Measurements from ENCODE around the gene GGA2.

Gene GGA2

DNA sequence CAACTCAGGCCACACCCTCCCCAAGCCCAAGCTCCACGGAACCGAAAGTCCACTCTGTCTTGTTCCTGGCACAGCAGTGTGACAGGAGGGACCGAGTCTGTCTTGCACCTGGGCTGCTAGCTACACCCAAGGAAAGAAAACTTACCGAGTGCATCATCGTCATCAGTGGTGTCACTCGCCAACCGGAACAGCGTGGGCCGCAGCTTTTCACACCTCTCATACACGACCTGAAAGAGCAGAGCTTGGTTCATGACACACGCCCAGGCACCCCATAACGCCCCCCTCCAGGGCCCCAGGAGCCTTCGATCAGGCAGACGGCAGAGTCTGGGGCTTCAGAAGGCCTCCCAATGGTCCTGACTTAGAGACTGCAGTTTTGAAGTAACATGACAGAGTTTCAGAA lies 27.5 kb downstream of the GGA2 start:
- Histone ChIP-seq H3K27ac (ENCODE audit: low read length, poor library complexity, severe bottlenecking) (no peak overlapping the region), H3K4me2 (ENCODE audit: low read length, poor library complexity, severe bottlenecking) (no peak overlapping the region), H2AK5ac (ENCODE audit: low read length, severe bottlenecking) (no peak overlapping the region), H3K27me3 (ENCODE audit: control insufficient read depth in 1 of 2, insufficient read depth in 1 of 2, low read length in 2 of 2) (no peaks in the 10 kb centered on the region), H3K23ac (ENCODE audit: low read length in 2 of 2) (no peak overlapping the region), H3K14ac (ENCODE audit: low read length in 2 of 2) (no peak overlapping the region), H3K4ac (ENCODE audit: low read depth in 1 of 2, low read length in 2 of 2) (no peak overlapping the region), H3K9me3 (ENCODE audit: control insufficient read depth, low read length) (no peaks in the 10 kb centered on the region), H4K8ac (ENCODE audit: low read length) (no peak overlapping the region), H3K9ac (ENCODE audit: low read length) (no peak overlapping the region), H3K18ac (ENCODE audit: low read depth in 1 of 2, low read length in 2 of 2) (no peak overlapping the region), H2AFZ (ENCODE audit: low read depth, low read length) (no peak overlapping the region), H2BK5ac (ENCODE audit: low read depth, low read length, poor library complexity, severe bottlenecking) (no peak overlapping the region), H3K4me3 (ENCODE audit: insufficient read depth in 1 of 2, low read depth in 1 of 2, low read length in 2 of 2) (no peak overlapping the region), H2BK15ac (ENCODE audit: low read depth, poor library complexity, severe bottlenecking) (no peak overlapping the region), H3K4me1 (ENCODE audit: control insufficient read depth, insufficient read depth, low read depth, low read length) (no peaks in the 10 kb centered on the region), H2BK12ac (ENCODE audit: low read length in 2 of 2) (no peak overlapping the region), H3K79me1 (replicated peaks; ENCODE audit: low read length, poor library complexity, severe bottlenecking) (peaks cover 28% of the 10 kb centered on the region), H2BK120ac (ENCODE audit: low read depth, low read length) (no peak overlapping the region), H4K91ac (ENCODE audit: low read length) (no peak overlapping the region), H3K36me3 (ENCODE audit: control insufficient read depth in 1 of 2, insufficient read depth in 2 of 2, low read depth in 1 of 2, low read length in 2 of 2) (peaks cover 74 to 90% of the 10 kb centered on the region in 2 experiments)
- WGBS, result 97% methylated on average over 14 of the region's 14 CpGs
- no peak for DNase-seq

DNA sequence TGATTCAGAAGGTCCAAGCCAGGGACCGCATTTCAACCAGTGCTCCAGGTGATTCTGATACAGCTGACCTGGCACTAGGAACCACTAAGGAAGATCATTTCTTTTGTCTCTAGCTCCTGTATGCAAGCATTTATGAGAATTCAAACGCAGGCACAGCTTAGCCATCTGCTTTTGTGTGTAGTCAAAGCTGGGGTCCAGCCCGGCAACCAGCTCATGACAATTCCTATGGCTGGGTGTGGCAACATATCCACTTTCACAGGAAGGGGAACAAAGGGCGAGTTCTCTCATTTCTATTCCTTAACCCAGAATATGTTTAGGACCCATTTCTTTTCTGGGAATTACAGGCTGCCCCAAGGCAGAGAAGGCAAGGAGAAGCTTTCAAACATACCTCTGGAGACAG lies 30.0 kb downstream of the GGA2 start:
- H2AFZ ChIP-seq (ENCODE audit: low read depth, low read length), result no peak overlapping the region
- no peak overlapping the region for H3K4me2 ChIP-seq (ENCODE audit: low read length, poor library complexity, severe bottlenecking)
- no peaks in the 10 kb centered on the region for H3K27me3 ChIP-seq (ENCODE audit: control insufficient read depth in 1 of 2, insufficient read depth in 1 of 2, low read length in 2 of 2)
- H3K23ac ChIP-seq (ENCODE audit: low read length in 2 of 2), result no peak overlapping the region
- no peak for DNase-seq
- H4K8ac ChIP-seq (ENCODE audit: low read length), result no peak overlapping the region
- no peak overlapping the region for H2AK5ac ChIP-seq (ENCODE audit: low read length, severe bottlenecking)
- no peak overlapping the region for H3K18ac ChIP-seq (ENCODE audit: low read depth in 1 of 2, low read length in 2 of 2)
- H2BK12ac ChIP-seq (ENCODE audit: low read length in 2 of 2), result no peak overlapping the region
- H4K91ac ChIP-seq (ENCODE audit: low read length), result no peak overlapping the region
- H2BK5ac ChIP-seq (ENCODE audit: low read depth, low read length, poor library complexity, severe bottlenecking), result no peak overlapping the region
- H3K4ac ChIP-seq (ENCODE audit: low read depth in 1 of 2, low read length in 2 of 2), result no peak overlapping the region
- peaks cover 20% of the 10 kb centered on the region for H3K79me1 ChIP-seq (replicated peaks; ENCODE audit: low read length, poor library complexity, severe bottlenecking)
- H3K14ac ChIP-seq (ENCODE audit: low read length in 2 of 2), result no peak overlapping the region
- no peaks in the 10 kb centered on the region for H3K4me1 ChIP-seq (ENCODE audit: control insufficient read depth, insufficient read depth, low read depth, low read length)
- peaks cover 63 to 90% of the 10 kb centered on the region in 2 experiments for H3K36me3 ChIP-seq (ENCODE audit: control insufficient read depth in 1 of 2, insufficient read depth in 2 of 2, low read depth in 1 of 2, low read length in 2 of 2)
- H2BK15ac ChIP-seq (ENCODE audit: low read depth, poor library complexity, severe bottlenecking), result no peak overlapping the region
- no peaks in the 10 kb centered on the region for H3K9me3 ChIP-seq (ENCODE audit: control insufficient read depth, low read length)
- no peak overlapping the region for H3K9ac ChIP-seq (ENCODE audit: low read length)
- no peak overlapping the region for H3K4me3 ChIP-seq (ENCODE audit: insufficient read depth in 1 of 2, low read depth in 1 of 2, low read length in 2 of 2)
- 99% methylated on average over 4 of the region's 4 CpGs for WGBS
- H3K27ac ChIP-seq (ENCODE audit: low read length, poor library complexity, severe bottlenecking), result no peak overlapping the region
- H2BK120ac ChIP-seq (ENCODE audit: low read depth, low read length), result no peak overlapping the region

DNA sequence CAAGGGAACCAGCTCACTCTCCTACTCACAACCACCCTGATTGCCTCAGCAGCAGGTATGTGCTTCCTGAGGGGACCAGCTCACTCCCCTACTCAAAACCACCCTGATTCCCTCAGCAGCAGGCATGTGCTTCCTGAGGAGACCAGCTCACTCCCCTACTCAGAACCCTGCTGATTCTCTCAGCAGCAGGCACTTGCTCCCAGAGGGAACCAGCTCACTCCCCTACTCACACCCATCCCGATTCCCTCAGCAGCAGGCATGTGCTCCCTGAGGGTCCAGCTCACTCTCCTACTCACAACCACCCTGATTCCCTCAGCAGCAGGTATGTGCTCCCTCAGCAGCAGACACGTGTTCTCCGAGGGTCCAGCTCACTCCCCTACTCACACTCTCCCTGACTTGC lies 31.2 kb downstream of the GGA2 start:
- no peak overlapping the region for H2AK5ac ChIP-seq (ENCODE audit: low read length, severe bottlenecking)
- H2BK15ac ChIP-seq (ENCODE audit: low read depth, poor library complexity, severe bottlenecking), result no peak overlapping the region
- H3K4me2 ChIP-seq (ENCODE audit: low read length, poor library complexity, severe bottlenecking), result no peak overlapping the region
- no peak overlapping the region for H3K27ac ChIP-seq (ENCODE audit: low read length, poor library complexity, severe bottlenecking)
- no peak overlapping the region for H3K4ac ChIP-seq (ENCODE audit: low read depth in 1 of 2, low read length in 2 of 2)
- H2AFZ ChIP-seq (ENCODE audit: low read depth, low read length), result no peak overlapping the region
- no peak overlapping the region for H2BK5ac ChIP-seq (ENCODE audit: low read depth, low read length, poor library complexity, severe bottlenecking)
- H3K23ac ChIP-seq (ENCODE audit: low read length in 2 of 2), result no peak overlapping the region
- H3K14ac ChIP-seq (ENCODE audit: low read length in 2 of 2), result no peak overlapping the region
- H2BK120ac ChIP-seq (ENCODE audit: low read depth, low read length), result no peak overlapping the region
- no peak overlapping the region for H3K9ac ChIP-seq (ENCODE audit: low read length)
- no peak overlapping the region for H2BK12ac ChIP-seq (ENCODE audit: low read length in 2 of 2)
- DNase-seq, result no peak
- no peaks in the 10 kb centered on the region for H3K9me3 ChIP-seq (ENCODE audit: control insufficient read depth, low read length)
- H3K18ac ChIP-seq (ENCODE audit: low read depth in 1 of 2, low read length in 2 of 2), result no peak overlapping the region
- no peak overlapping the region for H4K8ac ChIP-seq (ENCODE audit: low read length)
- H3K79me1 ChIP-seq (replicated peaks; ENCODE audit: low read length, poor library complexity, severe bottlenecking), result peaks cover 20% of the 10 kb centered on the region
- H3K4me1 ChIP-seq (ENCODE audit: control insufficient read depth, insufficient read depth, low read depth, low read length), result no peaks in the 10 kb centered on the region
- no peaks in the 10 kb centered on the region for H3K27me3 ChIP-seq (ENCODE audit: control insufficient read depth in 1 of 2, insufficient read depth in 1 of 2, low read length in 2 of 2)
- WGBS, result 98% methylated on average over 3 of the region's 3 CpGs
- no peak overlapping the region for H3K4me3 ChIP-seq (ENCODE audit: insufficient read depth in 1 of 2, low read depth in 1 of 2, low read length in 2 of 2)
- H3K36me3 ChIP-seq (ENCODE audit: control insufficient read depth in 1 of 2, insufficient read depth in 2 of 2, low read depth in 1 of 2, low read length in 2 of 2), result peaks cover 69 to 90% of the 10 kb centered on the region in 2 experiments
- H4K91ac ChIP-seq (ENCODE audit: low read length), result no peak overlapping the region

DNA sequence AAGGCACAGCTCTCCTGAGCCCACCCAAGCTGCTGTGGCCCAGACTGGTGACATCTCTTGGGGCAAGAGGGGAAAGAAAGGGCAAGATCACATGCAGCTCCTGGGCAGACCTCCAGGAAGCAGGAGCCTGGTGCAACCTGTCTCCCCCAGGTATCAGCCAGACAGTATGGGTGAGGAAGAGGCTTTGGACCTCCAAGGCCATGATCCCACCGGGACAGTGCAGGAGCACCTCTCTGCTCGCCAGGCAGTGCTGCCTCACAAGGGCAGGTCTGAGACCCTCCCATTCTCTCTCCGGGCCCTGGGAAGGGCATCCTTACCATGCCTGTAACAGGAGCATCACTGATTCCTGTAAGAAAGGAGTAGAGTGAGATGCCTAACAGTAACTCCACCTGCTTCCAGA lies 31.7 kb downstream of the GGA2 start:
- H3K4me1 ChIP-seq (ENCODE audit: control insufficient read depth, insufficient read depth, low read depth, low read length), result no peaks in the 10 kb centered on the region
- 100% methylated on average over 3 of the region's 3 CpGs for WGBS
- H2AK5ac ChIP-seq (ENCODE audit: low read length, severe bottlenecking), result no peak overlapping the region
- DNase-seq, result no peak
- H3K9me3 ChIP-seq (ENCODE audit: control insufficient read depth, low read length), result no peaks in the 10 kb centered on the region
- no peak overlapping the region for H3K23ac ChIP-seq (ENCODE audit: low read length in 2 of 2)
- no peaks in the 10 kb centered on the region for H3K27me3 ChIP-seq (ENCODE audit: control insufficient read depth in 1 of 2, insufficient read depth in 1 of 2, low read length in 2 of 2)
- no peak overlapping the region for H2AFZ ChIP-seq (ENCODE audit: low read depth, low read length)
- no peak overlapping the region for H2BK12ac ChIP-seq (ENCODE audit: low read length in 2 of 2)
- no peak overlapping the region for H3K4ac ChIP-seq (ENCODE audit: low read depth in 1 of 2, low read length in 2 of 2)
- H3K4me2 ChIP-seq (ENCODE audit: low read length, poor library complexity, severe bottlenecking), result no peak overlapping the region
- no peak overlapping the region for H2BK5ac ChIP-seq (ENCODE audit: low read depth, low read length, poor library complexity, severe bottlenecking)
- H3K18ac ChIP-seq (ENCODE audit: low read depth in 1 of 2, low read length in 2 of 2), result no peak overlapping the region
- H2BK120ac ChIP-seq (ENCODE audit: low read depth, low read length), result no peak overlapping the region
- H3K4me3 ChIP-seq (ENCODE audit: insufficient read depth in 1 of 2, low read depth in 1 of 2, low read length in 2 of 2), result no peak overlapping the region
- H3K9ac ChIP-seq (ENCODE audit: low read length), result no peak overlapping the region
- H3K14ac ChIP-seq (ENCODE audit: low read length in 2 of 2), result no peak overlapping the region
- H3K79me1 ChIP-seq (replicated peaks; ENCODE audit: low read length, poor library complexity, severe bottlenecking), result peaks cover 20% of the 10 kb centered on the region
- no peak overlapping the region for H4K8ac ChIP-seq (ENCODE audit: low read length)
- no peak overlapping the region for H3K27ac ChIP-seq (ENCODE audit: low read length, poor library complexity, severe bottlenecking)
- H3K36me3 ChIP-seq (ENCODE audit: control insufficient read depth in 1 of 2, insufficient read depth in 2 of 2, low read depth in 1 of 2, low read length in 2 of 2), result peaks cover 67 to 95% of the 10 kb centered on the region in 2 experiments
- H2BK15ac ChIP-seq (ENCODE audit: low read depth, poor library complexity, severe bottlenecking), result no peak overlapping the region
- H4K91ac ChIP-seq (ENCODE audit: low read length), result no peak overlapping the region
